Measurements from ENCODE around the gene GOLGA2.

The GOLGA2 gene

GRCh38 chr9:128296340-128297220 lies 20.8 kb upstream of the GOLGA2 start:
- H3K4me3 ChIP-seq (ENCODE audit: low read depth, low read length), result no peak overlapping the region
- TF ChIP-seq CTCF (IDR thresholded peaks at IDR 0.05; ENCODE audit: insufficient read depth, low read length, missing control alignments), result no peak
- DNase-seq (ENCODE audit: low read depth, low spot score), result no peak
- POLR2A ChIA-PET, result interaction anchor here (2.0 kb wide), 1 partner anchor 65 kb away, joined by 5 read pairs; no protein-coding TSS in a partner anchor
- CTCF ChIA-PET, result interaction anchor here (0.7 to 7.3 kb wide), 19 partner anchors 9 to 142 kb away, joined by 3 to 100 read pairs (median 10); partner anchors contain the start of genes CERCAM, GOLGA2, SWI5 and URM1

GRCh38 chr9:128294142-128294541 lies 18.3 kb upstream of the GOLGA2 start:
- DNase-seq (ENCODE audit: low read depth, low spot score), result no peak
- TF ChIP-seq CTCF (IDR thresholded peaks at IDR 0.05; ENCODE audit: insufficient read depth, low read length, missing control alignments), result no peak
- no peak overlapping the region for H3K4me3 ChIP-seq (ENCODE audit: low read depth, low read length)
- CTCF ChIA-PET, result interaction anchor here (1.2 to 7.3 kb wide), 11 partner anchors 7 to 144 kb away, joined by 3 to 100 read pairs (median 33); partner anchors contain the start of gene TRUB2
- POLR2A ChIA-PET, result interaction anchor here (0.7 kb wide), 1 partner anchor 118 kb away, joined by 3 read pairs; no protein-coding TSS in a partner anchor

GRCh38 chr9:128293091-128293490 lies 17.3 kb upstream of the GOLGA2 start:
- no peak overlapping the region for H3K4me3 ChIP-seq (ENCODE audit: low read depth, low read length)
- CTCF ChIA-PET, result interaction anchor here (0.7 to 7.3 kb wide), 9 partner anchors 11 to 119 kb away, joined by 3 to 100 read pairs (median 4); partner anchors contain the start of genes GOLGA2 and SWI5
- POLR2A ChIA-PET, result interaction anchor here (1.1 kb wide), 1 partner anchor 17 kb away, joined by 3 read pairs; the partner anchor contains the start of genes GOLGA2 and SWI5
- TF ChIP-seq CTCF (IDR thresholded peaks at IDR 0.05; ENCODE audit: insufficient read depth, low read length, missing control alignments), result no peak
- DNase-seq (ENCODE audit: low read depth, low spot score), result no peak

GRCh38 chr9:128292009-128292408 lies 16.2 kb upstream of the GOLGA2 start:
- TF ChIP-seq CTCF (IDR thresholded peaks at IDR 0.05; ENCODE audit: insufficient read depth, low read length, missing control alignments), result no peak
- H3K4me3 ChIP-seq (ENCODE audit: low read depth, low read length), result no peak overlapping the region
- DNase-seq (ENCODE audit: low read depth, low spot score), result no peak
- POLR2A ChIA-PET, result interaction anchor here (0.9 to 1.1 kb wide), 2 partner anchors 10 to 16 kb away, joined by 3 to 4 read pairs; partner anchors contain the start of genes GOLGA2 and SWI5
- CTCF ChIA-PET, result interaction anchor here (0.9 to 7.3 kb wide), 10 partner anchors 8 to 128 kb away, joined by 3 to 100 read pairs (median 4); no protein-coding TSS in a partner anchor

- ChIA-PET POLR2A (interaction anchor here (1.4 kb wide), 1 partner anchor 13 kb away, joined by 3 read pairs; the partner anchor contains the start of genes GOLGA2 and SWI5), CTCF (interaction anchor here (0.7 to 4.8 kb wide), 4 partner anchors 9 to 123 kb away, joined by 3 to 56 read pairs (median 4); no protein-coding TSS in a partner anchor)
- TF ChIP-seq CTCF (IDR thresholded peaks at IDR 0.05; ENCODE audit: insufficient read depth, low read length, missing control alignments), result no peak
- H3K4me3 ChIP-seq (ENCODE audit: low read depth, low read length), result no peak overlapping the region
- no peak for DNase-seq (ENCODE audit: low read depth, low spot score)
Observed at GRCh38 chr9:128288273-128289004, 12.6 kb upstream of the GOLGA2 start.

Data from AG04449 (cell line).